Tibial nerve (tissue), 4 donors: Measurements from ENCODE around the gene SF3A1. TPM values are rescaled to one million over a fixed set of nuclear protein-coding genes. Genes with fewer than 3 reads are reported as not detected.

Source experiments
- DNase-seq, 2 donors: peaks; one replicate each; pipeline ENCODE4 v3.0.0-alpha.2; 2019; ENCODE audit warnings: low spot score in 2 of 2
- H3K27ac ChIP-seq, 4 donors: fragments of 200-600 bp; sonication (generic) in 3 of 4; one replicate each; pipeline ENCODE4 v1.5.1; 2017 to 2019; ENCODE audit warnings: mild to moderate bottlenecking in 1 of 4
- H3K27me3 ChIP-seq, 2 donors: fragments of 200-600 bp; sonication (generic) in 1 of 2; one replicate each; pipeline versions ENCODE4 v1.5.1 to v1.6.0; 2017 to 2019
- H3K36me3 ChIP-seq, 3 donors: fragments of 200-600 bp; sonication (generic); one replicate each; pipeline ENCODE4 v1.5.1; 2018 to 2019
- H3K4me1 ChIP-seq, 4 donors: fragments of 200-600 bp; sonication (generic) in 3 of 4; one replicate each; pipeline ENCODE4 v1.5.1; 2017 to 2019
- H3K4me3 ChIP-seq, 4 donors: fragments of 200-600 bp; sonication (generic) in 3 of 4; one replicate each; pipeline ENCODE4 v1.5.1; 2017 to 2019; ENCODE audit warnings: mild to moderate bottlenecking in 1 of 4, moderate library complexity in 1 of 4
- H3K9me3 ChIP-seq, 4 donors: fragments of 200-600 bp; sonication (generic) in 3 of 4; one replicate each; pipeline ENCODE4 v1.5.1; 2017 to 2019
- EP300 ChIP-seq, 2 donors: sonication (generic); formaldehyde crosslinking; IDR thresholded peaks; one replicate each; pipeline ENCODE4 v1.6.1; 2017; ENCODE audit warnings: antibody characterized with exemption in 2 of 2, mild to moderate bottlenecking in 1 of 2
- POLR2A ChIP-seq, 2 donors: fragments of 450-650 bp; IDR thresholded peaks; one replicate each; pipeline ENCODE4 v1.6.1; 2017; ENCODE audit warnings: antibody characterized with exemption in 2 of 2, mild to moderate bottlenecking in 2 of 2, moderate library complexity in 2 of 2
- WGBS, 2 donors: methylation state at CpG; one replicate each; pipeline ENCODE4 v1.1.5; 2018; 5-methylcytosine and 5-hydroxymethylcytosine counted together
- total RNA-seq, 4 donors: library from RNA; depleted of rRNA; stranded (reverse); fragments of >200 nt; gene quantifications; one replicate each; pipeline ENCODE4 v1.1.0, GENCODE V29; 2016
- TF ChIP-seq, protein P1 (sequence below), 5 experiments: fragments of 200-600 bp in 3 of 5; fragments of 450-650 bp in 2 of 5; sonication (generic) in 3 of 5; IDR thresholded peaks; one replicate each; pipeline ENCODE4 v1.5.1; 2016 to 2019; ENCODE audit warnings: antibody characterized with exemption in 5 of 5, mild to moderate bottlenecking in 3 of 5, moderate library complexity in 2 of 5

Gene SF3A1
- total RNA-seq, 4 donors from 2014 or later: 76.2 to 98.1 (median 91.7) TPM

DNA sequence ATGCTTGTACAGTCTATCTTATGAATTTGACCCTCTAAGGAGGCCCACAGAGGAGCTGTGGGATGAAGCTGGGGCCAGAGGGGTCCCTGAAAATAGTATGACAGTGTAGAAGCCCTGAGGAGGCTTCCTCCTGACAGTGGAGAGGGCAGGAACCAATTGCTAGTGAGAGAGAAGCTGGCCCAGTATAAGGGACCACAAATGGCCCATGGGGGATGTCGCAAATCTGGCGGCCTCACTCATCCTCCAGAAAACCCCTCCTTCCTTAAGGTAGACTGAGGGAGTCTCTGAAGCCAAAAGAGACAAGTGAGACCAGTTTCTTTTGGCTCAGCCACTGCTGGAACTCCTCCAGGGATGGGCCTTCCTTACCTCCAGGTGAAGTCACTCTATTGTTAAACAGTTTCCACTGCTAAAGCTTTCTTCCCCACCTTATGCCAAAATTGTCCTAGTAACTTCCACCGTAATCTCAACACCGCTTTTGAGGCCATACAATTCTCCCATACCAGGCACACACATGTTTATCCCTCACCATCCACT, 49.6 kb downstream of the SF3A1 start:
- 56 to 59% methylated on average over 4 of the region's 4 CpGs for WGBS, 2 donors
- no peak for DNase-seq
- Histone ChIP-seq H3K4me3 (no peak overlapping the region), H3K27ac (peak overlapping the region in 3 of 4 donors; percentile 82 to 88 (median 83)), H3K36me3 (peaks cover 0 to 7% (median 0%) of the 10 kb centered on the region in 3 donors), H3K27me3 (no peaks in the 10 kb centered on the region), H3K4me1 (peaks cover 0 to 100% (median 88%) of the 10 kb centered on the region in 4 donors), H3K9me3 (no peaks in the 10 kb centered on the region)
- TF ChIP-seq POLR2A (IDR thresholded peaks at IDR 0.05) (no peak), EP300 (IDR thresholded peaks at IDR 0.05) (no peak)
- TF ChIP-seq, protein P1, sequence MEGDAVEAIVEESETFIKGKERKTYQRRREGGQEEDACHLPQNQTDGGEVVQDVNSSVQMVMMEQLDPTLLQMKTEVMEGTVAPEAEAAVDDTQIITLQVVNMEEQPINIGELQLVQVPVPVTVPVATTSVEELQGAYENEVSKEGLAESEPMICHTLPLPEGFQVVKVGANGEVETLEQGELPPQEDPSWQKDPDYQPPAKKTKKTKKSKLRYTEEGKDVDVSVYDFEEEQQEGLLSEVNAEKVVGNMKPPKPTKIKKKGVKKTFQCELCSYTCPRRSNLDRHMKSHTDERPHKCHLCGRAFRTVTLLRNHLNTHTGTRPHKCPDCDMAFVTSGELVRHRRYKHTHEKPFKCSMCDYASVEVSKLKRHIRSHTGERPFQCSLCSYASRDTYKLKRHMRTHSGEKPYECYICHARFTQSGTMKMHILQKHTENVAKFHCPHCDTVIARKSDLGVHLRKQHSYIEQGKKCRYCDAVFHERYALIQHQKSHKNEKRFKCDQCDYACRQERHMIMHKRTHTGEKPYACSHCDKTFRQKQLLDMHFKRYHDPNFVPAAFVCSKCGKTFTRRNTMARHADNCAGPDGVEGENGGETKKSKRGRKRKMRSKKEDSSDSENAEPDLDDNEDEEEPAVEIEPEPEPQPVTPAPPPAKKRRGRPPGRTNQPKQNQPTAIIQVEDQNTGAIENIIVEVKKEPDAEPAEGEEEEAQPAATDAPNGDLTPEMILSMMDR (IDR thresholded peaks at IDR 0.05): no peak

DNA sequence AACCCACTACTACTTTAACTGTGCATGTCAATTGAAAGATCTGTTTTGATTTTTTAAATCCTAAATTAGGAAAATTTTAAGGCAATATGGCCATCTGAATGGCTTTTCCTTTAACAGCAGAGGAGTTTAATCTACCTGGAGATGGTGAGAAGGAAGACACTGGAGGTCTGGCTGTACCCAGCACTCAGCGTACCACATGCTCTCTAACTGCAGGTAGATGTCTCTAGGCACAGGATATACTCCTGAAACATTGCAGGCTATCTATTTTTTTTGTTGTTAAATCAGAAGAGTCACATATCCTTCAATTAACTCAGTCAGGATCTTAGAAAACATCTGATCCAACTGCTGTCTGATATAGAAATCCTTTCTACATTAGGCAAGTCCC, 50.1 kb downstream of the SF3A1 start:
- TF ChIP-seq EP300 (IDR thresholded peaks at IDR 0.05) (no peak), POLR2A (IDR thresholded peaks at IDR 0.05) (no peak)
- TF ChIP-seq, protein P1 (IDR thresholded peaks at IDR 0.05): no peak
- peaks cover 0 to 100% (median 87%) of the 10 kb centered on the region in 4 donors for H3K4me1 ChIP-seq
- no peaks in the 10 kb centered on the region for H3K27me3 ChIP-seq
- H3K27ac ChIP-seq: peak overlapping the region in 3 of 4 donors; percentile 82 to 88 (median 83)
- WGBS, 2 donors: 83 to 87% methylated on average over 1 of the region's 1 CpG
- H3K36me3 ChIP-seq: peaks cover 0 to 12% (median 0%) of the 10 kb centered on the region in 3 donors
- H3K9me3 ChIP-seq: no peaks in the 10 kb centered on the region
- DNase-seq: no peak
- no peak overlapping the region for H3K4me3 ChIP-seq

DNA sequence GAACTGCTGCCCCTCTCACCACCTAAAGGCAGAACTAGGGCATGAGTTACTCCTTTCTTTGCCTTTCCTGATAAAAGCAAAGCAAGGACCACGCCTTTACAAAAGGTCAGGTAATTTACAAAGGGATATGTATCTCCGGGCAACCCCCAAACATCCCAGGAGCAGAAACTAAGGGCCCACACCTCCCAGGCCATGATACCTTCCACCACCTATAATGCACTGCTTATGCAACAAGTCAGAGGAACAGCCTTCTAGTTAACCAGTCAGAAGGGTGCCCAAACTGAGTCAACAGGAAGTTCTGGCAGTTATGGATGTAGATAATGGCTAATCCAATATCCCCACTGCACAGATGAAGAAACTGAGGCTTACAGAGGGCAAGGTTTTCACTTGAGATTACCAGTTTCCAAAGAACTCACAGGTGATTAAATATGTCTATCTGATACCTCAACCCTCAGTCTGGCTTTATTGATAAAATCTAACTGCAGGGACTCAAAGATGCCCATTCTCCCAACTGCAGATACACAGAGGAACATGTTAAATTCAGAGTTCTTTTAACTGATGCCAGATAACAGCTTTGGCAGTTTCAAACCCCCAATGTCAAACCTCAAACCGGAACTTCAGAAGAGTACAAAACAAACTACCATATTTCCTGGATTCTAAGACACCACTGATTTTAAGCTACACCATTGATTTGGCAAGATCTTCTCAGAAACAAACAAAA, 50.6 kb downstream of the SF3A1 start:
- Histone ChIP-seq H3K4me1 (peaks cover 0 to 100% (median 87%) of the 10 kb centered on the region in 4 donors), H3K27me3 (no peaks in the 10 kb centered on the region), H3K36me3 (peaks cover 0 to 17% (median 0%) of the 10 kb centered on the region in 3 donors), H3K9me3 (no peaks in the 10 kb centered on the region), H3K27ac (peak overlapping the region; percentile 1 to 88 (median 82)), H3K4me3 (no peak overlapping the region)
- no peak for DNase-seq
- TF ChIP-seq EP300 (IDR thresholded peaks at IDR 0.05) (no peak), POLR2A (IDR thresholded peaks at IDR 0.05) (no peak)
- TF ChIP-seq, protein P1 (IDR thresholded peaks at IDR 0.05): no peak
- whole genome bisulfite sequencing, 2 donors: 45 to 48% methylated on average over 3 of the region's 3 CpGs

DNA sequence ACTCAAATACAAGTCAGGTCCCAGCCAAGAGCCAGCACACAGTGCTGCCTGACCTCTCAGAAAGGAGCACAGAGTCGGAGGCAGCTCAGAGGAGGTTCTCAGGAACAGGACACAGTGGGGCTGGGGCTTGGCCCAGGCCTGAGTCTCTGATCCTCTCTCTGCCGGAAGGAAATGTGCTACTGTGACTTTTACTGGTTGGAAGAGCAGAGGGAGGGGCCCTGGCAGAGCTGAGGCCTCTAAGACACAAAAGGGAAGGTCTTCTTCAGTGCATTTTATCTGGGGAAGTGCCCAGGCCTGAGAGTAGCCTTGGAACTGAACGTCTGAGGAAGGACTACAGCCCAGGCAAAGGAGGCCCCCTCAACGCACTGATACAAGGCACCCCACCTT, 51.2 kb downstream of the SF3A1 start:
- peaks cover 0 to 23% (median 0%) of the 10 kb centered on the region in 3 donors for H3K36me3 ChIP-seq
- H3K9me3 ChIP-seq: no peaks in the 10 kb centered on the region
- no peak overlapping the region for H3K4me3 ChIP-seq
- peak; percentile 64 to 67 for DNase-seq
- TF ChIP-seq EP300 (IDR thresholded peaks at IDR 0.05): peak in 1 of 2 donors; percentile 40
- TF ChIP-seq, protein P1 (IDR thresholded peaks at IDR 0.05): no peak
- peak in 1 of 2 donors; percentile 35 for TF ChIP-seq POLR2A (IDR thresholded peaks at IDR 0.05)
- peaks cover 0 to 100% (median 86%) of the 10 kb centered on the region in 4 donors for H3K4me1 ChIP-seq
- WGBS, 2 donors: 7 to 20% methylated on average over 4 of the region's 4 CpGs
- H3K27me3 ChIP-seq: no peaks in the 10 kb centered on the region
- H3K27ac ChIP-seq: peak overlapping the region; percentile 23 to 88 (median 82)
